NB4 (cell line): Measurements from ENCODE around the gene CCDC15.

ENCODE experiments used
- CTCF ChIP-seq: IDR thresholded peaks from one replicate; pipeline ENCODE4 v1.5.1; 2012; ENCODE audit warnings: low read depth, low read length
- POLR2A ChIP-seq: IDR thresholded peaks from 2 replicates; pipeline ENCODE4 v1.6.1; 2011; ENCODE audit warnings: mild to moderate bottlenecking; ENCODE audit not compliant: insufficient read length; ENCODE audit errors: extremely low read depth

DNA sequence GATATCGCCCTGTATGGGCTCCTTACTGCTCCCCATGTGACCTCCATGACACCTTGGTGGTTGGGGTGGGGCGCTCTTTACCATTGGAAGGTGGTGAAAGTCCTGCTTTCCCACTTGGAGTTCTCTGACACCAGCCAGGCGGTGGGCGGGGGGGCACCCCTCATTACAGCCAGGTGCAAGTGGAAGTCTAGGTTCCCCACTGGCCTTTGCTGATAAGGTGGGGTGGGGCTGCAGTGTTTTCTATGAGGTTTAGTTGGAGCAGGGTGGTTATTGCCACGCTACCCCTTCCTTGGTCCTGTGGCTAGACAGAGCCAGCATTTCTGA, 103.7 kb downstream of the CCDC15 start:
- no peak for TF ChIP-seq CTCF
- no peak for TF ChIP-seq POLR2A
